Central memory CD8-positive, alpha-beta T cell (primary cell): ENCODE results near the gene STX18.

Experiments used
- ATAC-seq: fragments of 150-1000 bp; cut with Tn5 transposase; replicated peaks from 2 replicates; pipeline ENCODE4 v1.10.0; 2022; ENCODE audit warnings: mild to moderate bottlenecking, moderate FRiP score, moderate number of reproducible peaks; ENCODE audit not compliant: poor library complexity, severe bottlenecking; ENCODE audit errors: extremely low read depth
- DNase-seq, 2 donors: peaks; one replicate each; pipeline ENCODE4 v3.0.0; 2021; ENCODE audit warnings: low spot score in 2 of 2
- H3K27ac Mint-ChIP-seq: one replicate; pipeline ENCODE4 v1.8.0; 2022; ENCODE audit warnings: low read depth, mild to moderate bottlenecking, moderate library complexity, mixed read lengths
- H3K27me3 Mint-ChIP-seq: one replicate; pipeline ENCODE4 v1.8.0; 2022; ENCODE audit warnings: mixed read lengths
- H3K36me3 Mint-ChIP-seq: one replicate; pipeline ENCODE4 v1.8.0; 2022; ENCODE audit warnings: mild to moderate bottlenecking, moderate library complexity, mixed read lengths; ENCODE audit not compliant: insufficient read depth
- H3K4me1 Mint-ChIP-seq: one replicate; pipeline ENCODE4 v1.8.0; 2022; ENCODE audit warnings: mixed read lengths
- H3K4me3 Mint-ChIP-seq: one replicate; pipeline ENCODE4 v1.8.0; 2022; ENCODE audit warnings: mild to moderate bottlenecking, moderate library complexity, mixed read lengths
- H3K9me3 Mint-ChIP-seq: one replicate; pipeline ENCODE4 v1.8.0; 2022; ENCODE audit warnings: mixed read lengths

Gene STX18

GRCh38 chr4:4436244-4436823 lies 105.5 kb downstream of the STX18 start:
- H3K27ac Mint-ChIP-seq, result no peak overlapping the region
- no peaks in the 10 kb centered on the region for H3K9me3 Mint-ChIP-seq
- DNase-seq, result no peak
- no peak for ATAC-seq
- H3K27me3 Mint-ChIP-seq, result no peaks in the 10 kb centered on the region
- no peaks in the 10 kb centered on the region for H3K4me1 Mint-ChIP-seq
- no peak overlapping the region for H3K4me3 Mint-ChIP-seq
- H3K36me3 Mint-ChIP-seq, result peaks cover 7% of the 10 kb centered on the region

- Mint-ChIP-seq H3K27me3 (no peaks in the 10 kb centered on the region), H3K4me1 (no peaks in the 10 kb centered on the region), H3K36me3 (peaks cover 7% of the 10 kb centered on the region), H3K27ac (no peak overlapping the region), H3K9me3 (no peaks in the 10 kb centered on the region), H3K4me3 (no peak overlapping the region)
- ATAC-seq (no peak), DNase-seq (no peak)
These were observed 107.9 kb downstream of the STX18 start for GRCh38 chr4:4433941-4434340.

GRCh38 chr4:4432341-4433125 lies 109.3 kb downstream of the STX18 start:
- H3K4me3 Mint-ChIP-seq, result no peak overlapping the region
- ATAC-seq (no peak), DNase-seq (no peak)
- H3K4me1 Mint-ChIP-seq, result no peaks in the 10 kb centered on the region
- no peak overlapping the region for H3K27ac Mint-ChIP-seq
- peaks cover 7% of the 10 kb centered on the region for H3K36me3 Mint-ChIP-seq
- no peaks in the 10 kb centered on the region for H3K27me3 Mint-ChIP-seq
- H3K9me3 Mint-ChIP-seq, result no peaks in the 10 kb centered on the region

GRCh38 chr4:4430492-4431195 lies 111.2 kb downstream of the STX18 start:
- no peak overlapping the region for H3K27ac Mint-ChIP-seq

GRCh38 chr4:4428966-4429875 lies 112.6 kb downstream of the STX18 start:
- ATAC-seq, result no peak
- no peak for DNase-seq
- no peak overlapping the region for H3K27ac Mint-ChIP-seq

More at GRCh38 chr4:4430492-4431195, 111.2 kb downstream of the STX18 start:
- no peaks in the 10 kb centered on the region for H3K27me3 Mint-ChIP-seq
- ATAC-seq (peak; percentile 81), DNase-seq (peak in 1 of 2 donors; percentile 20)
- no peaks in the 10 kb centered on the region for H3K9me3 Mint-ChIP-seq
- no peaks in the 10 kb centered on the region for H3K4me1 Mint-ChIP-seq
- peaks cover 8% of the 10 kb centered on the region for H3K36me3 Mint-ChIP-seq
- H3K4me3 Mint-ChIP-seq, result no peak overlapping the region

GRCh38 chr4:4427886-4428285 lies 114.0 kb downstream of the STX18 start:
- ATAC-seq, result no peak
- Mint-ChIP-seq H3K27me3 (no peaks in the 10 kb centered on the region), H3K36me3 (peaks cover 14% of the 10 kb centered on the region), H3K4me1 (no peaks in the 10 kb centered on the region), H3K9me3 (no peaks in the 10 kb centered on the region), H3K4me3 (no peak overlapping the region), H3K27ac (no peak overlapping the region)
- no peak for DNase-seq

More at GRCh38 chr4:4428966-4429875, 112.6 kb downstream of the STX18 start:
- H3K36me3 Mint-ChIP-seq, result peaks cover 9% of the 10 kb centered on the region
- H3K9me3 Mint-ChIP-seq, result no peaks in the 10 kb centered on the region
- no peaks in the 10 kb centered on the region for H3K27me3 Mint-ChIP-seq
- no peak overlapping the region for H3K4me3 Mint-ChIP-seq
- H3K4me1 Mint-ChIP-seq, result no peaks in the 10 kb centered on the region

- DNase-seq (no peak), ATAC-seq (no peak)
- no peaks in the 10 kb centered on the region for H3K4me1 Mint-ChIP-seq
- H3K4me3 Mint-ChIP-seq, result no peak overlapping the region
- no peaks in the 10 kb centered on the region for H3K9me3 Mint-ChIP-seq
- H3K36me3 Mint-ChIP-seq, result peaks cover 16% of the 10 kb centered on the region
- H3K27ac Mint-ChIP-seq, result no peak overlapping the region
- H3K27me3 Mint-ChIP-seq, result no peaks in the 10 kb centered on the region
These were observed 114.6 kb downstream of the STX18 start for GRCh38 chr4:4427121-4427870.

GRCh38 chr4:4426511-4427120 lies 115.2 kb downstream of the STX18 start:
- Mint-ChIP-seq H3K4me3 (no peak overlapping the region), H3K4me1 (no peaks in the 10 kb centered on the region), H3K27ac (no peak overlapping the region), H3K9me3 (no peaks in the 10 kb centered on the region), H3K27me3 (no peaks in the 10 kb centered on the region), H3K36me3 (peaks cover 21% of the 10 kb centered on the region)
- ATAC-seq (no peak), DNase-seq (no peak)

GRCh38 chr4:4425696-4426095 lies 116.2 kb downstream of the STX18 start:
- peak overlapping the region; percentile 35 for H3K27ac Mint-ChIP-seq
- H3K4me3 Mint-ChIP-seq, result no peak overlapping the region
- H3K4me1 Mint-ChIP-seq, result no peaks in the 10 kb centered on the region
- ATAC-seq, result no peak
- no peaks in the 10 kb centered on the region for H3K9me3 Mint-ChIP-seq
- no peaks in the 10 kb centered on the region for H3K27me3 Mint-ChIP-seq
- DNase-seq, result no peak
- peaks cover 28% of the 10 kb centered on the region for H3K36me3 Mint-ChIP-seq

- H3K4me3 Mint-ChIP-seq, result no peak overlapping the region
- H3K27ac Mint-ChIP-seq, result peak overlapping the region; percentile 35
- no peaks in the 10 kb centered on the region for H3K9me3 Mint-ChIP-seq
- no peak for ATAC-seq
- no peaks in the 10 kb centered on the region for H3K4me1 Mint-ChIP-seq
- peaks cover 28% of the 10 kb centered on the region for H3K36me3 Mint-ChIP-seq
- DNase-seq, result no peak
- H3K27me3 Mint-ChIP-seq, result no peaks in the 10 kb centered on the region
These were observed 116.6 kb downstream of the STX18 start for GRCh38 chr4:4425119-4425690.

GRCh38 chr4:4424499-4425115 lies 117.2 kb downstream of the STX18 start:
- DNase-seq (no peak), ATAC-seq (no peak)
- Mint-ChIP-seq H3K4me1 (no peaks in the 10 kb centered on the region), H3K9me3 (no peaks in the 10 kb centered on the region), H3K4me3 (no peak overlapping the region), H3K36me3 (peaks cover 34% of the 10 kb centered on the region), H3K27me3 (no peaks in the 10 kb centered on the region), H3K27ac (no peak overlapping the region)
